ENCODE data around the gene ZNF689. TPM values are rescaled to one million over a fixed set of nuclear protein-coding genes. Genes with fewer than 3 reads are reported as not detected.
A peak's percentile ranks its signal among the peaks of the same experiment; 100 is the strongest.

Gene ZNF689
- total and polyA plus RNA-seq, 2 of the 13 experiments (the other 11 are each of a cell fraction or from before 2014, with no cell fraction given) = 9.7 to 19.5 TPM

GRCh38 chr16:30650369-30651123 is 40.4 kb upstream of the ZNF689 start, which contains the start of gene PRR14 (continued):
- TF ChIP-seq ZNF331 (CRISPR knock-in tag; IDR thresholded peaks at IDR 0.05) = no peak; the same call in 1 of the 2 replicates
- peak; percentile 86; the same call in 1 of the 2 replicates for TF ChIP-seq ARID2 (CRISPR knock-in tag; IDR thresholded peaks at IDR 0.05; ENCODE audit: borderline replicate concordance)
- TF ChIP-seq ZNF550 (CRISPR knock-in tag; IDR thresholded peaks at IDR 0.05; ENCODE audit: borderline replicate concordance) = no peak
- TF ChIP-seq SNAI1 (CRISPR knock-in tag; IDR thresholded peaks at IDR 0.05; ENCODE audit: borderline replicate concordance) = peak; percentile 96
- TF ChIP-seq MAX (IDR thresholded peaks at IDR 0.05) = peak; percentile 75
- no peak for TF ChIP-seq ZNF878 (CRISPR knock-in tag; IDR thresholded peaks at IDR 0.05)
- TF ChIP-seq HNRNPH1 (optimal IDR thresholded peaks at IDR 0.05; ENCODE audit: low read depth, low read length) = no peak
- no peak for TF ChIP-seq ZNF652 (CRISPR knock-in tag; IDR thresholded peaks at IDR 0.05; ENCODE audit: borderline replicate concordance, low read depth)
- TF ChIP-seq ZKSCAN1 (IDR thresholded peaks at IDR 0.05; ENCODE audit: low read length) = no peak
- no peak for TF ChIP-seq ZNF431 (CRISPR knock-in tag; IDR thresholded peaks at IDR 0.05; ENCODE audit: borderline replicate concordance, low read depth)
- no peak for TF ChIP-seq NR1H2 (CRISPR knock-in tag; IDR thresholded peaks at IDR 0.05; ENCODE audit: borderline replicate concordance, low read depth)
- peak; percentile 70; the same call in 1 of the 2 replicates for TF ChIP-seq PITX1 (CRISPR knock-in tag; IDR thresholded peaks at IDR 0.05)
- TF ChIP-seq KDM1A (CRISPR knock-in tag; IDR thresholded peaks at IDR 0.05) = no peak
- TF ChIP-seq DMTF1 (CRISPR knock-in tag; IDR thresholded peaks at IDR 0.05) = 0 out of 2 replicates have a peak, but pooled peaks have one; percentile 47
- TF ChIP-seq ZNF136 (CRISPR knock-in tag; IDR thresholded peaks at IDR 0.05; ENCODE audit: low read depth) = no peak
- peak; percentile 62; the same call in 1 of the 2 replicates for TF ChIP-seq ZGPAT (CRISPR knock-in tag; IDR thresholded peaks at IDR 0.05)
- peak; percentile 90; the same call in 1 of the 2 replicates for TF ChIP-seq ZNF414 (CRISPR knock-in tag; IDR thresholded peaks at IDR 0.05)
- peak; percentile 30; the same call in 1 of the 2 replicates for TF ChIP-seq HNRNPL (IDR thresholded peaks at IDR 0.05; ENCODE audit: low read depth, low read length)
- TF ChIP-seq ATF3 (CRISPR knock-in tag; IDR thresholded peaks at IDR 0.05) = 0 out of 2 replicates have a peak, but pooled peaks have one; percentile 13
- TF ChIP-seq FOSL1 (CRISPR knock-in tag; IDR thresholded peaks at IDR 0.05; ENCODE audit: borderline replicate concordance) = no peak
- peak; percentile 81; the same call in 1 of the 2 replicates for TF ChIP-seq CAMTA2 (CRISPR knock-in tag; IDR thresholded peaks at IDR 0.05; ENCODE audit: borderline replicate concordance)
- TF ChIP-seq ZNF564 (CRISPR knock-in tag; IDR thresholded peaks at IDR 0.05) = no peak
- no peak for TF ChIP-seq GTF2F1 (IDR thresholded peaks at IDR 0.05; ENCODE audit: low read length)
- TF ChIP-seq REPIN1 (CRISPR knock-in tag; IDR thresholded peaks at IDR 0.05; ENCODE audit: borderline replicate concordance, low read depth) = no peak; the same call in 1 of the 2 replicates
- TF ChIP-seq TOPORS (CRISPR knock-in tag; IDR thresholded peaks at IDR 0.05) = 0 out of 2 replicates have a peak, but pooled peaks have one; percentile 66
- 0 out of 2 replicates have a peak, but pooled peaks have one; percentile 2 for TF ChIP-seq ZNF557 (CRISPR knock-in tag; IDR thresholded peaks at IDR 0.05)

Measured in HepG2 (cell line).